B cell (primary cell): ENCODE data around the gene URM1. TPM values are rescaled to one million over a fixed set of nuclear protein-coding genes. Genes with fewer than 3 reads are reported as not detected.

ENCODE experiments used
- ATAC-seq: fragments of 200-7000 bp; cut with Tn5 transposase; one replicate; pipeline ENCODE4 v1.10.0; 2021; ENCODE audit warnings: low read depth, mild to moderate bottlenecking, moderate number of reproducible peaks, moderate library complexity
- CTCF ChIA-PET: fragments of 350-600 bp; sonication (Branson Sonifier 250); formaldehyde crosslinking; loops from one replicate; lab custom pipeline; 2021; ENCODE audit warnings: antibody characterized with exemption, inconsistent platforms; lab: Charles Lee
- POLR2A ChIA-PET: fragments of 350-600 bp; sonication (Branson Sonifier 250); formaldehyde crosslinking; loops from one replicate; lab custom pipeline; 2021; ENCODE audit warnings: antibody characterized with exemption; lab: Charles Lee
- DNase-seq: peaks from one replicate; pipeline ENCODE4 v3.0.0; 2013
- H2AFZ ChIP-seq: 2 replicates; pipeline ENCODE4 v1.6.1; 2012; ENCODE audit warnings: mild to moderate bottlenecking, low read depth, low read length; ENCODE audit not compliant: insufficient read depth, poor library complexity, severe bottlenecking
- H3K27ac ChIP-seq, 2 donors: 1 replicate in 1 of 2; 2 replicates in 1 of 2; pipeline ENCODE4 v1.5.1; 2012 to 2013; ENCODE audit warnings: low read length in 2 of 2, mild to moderate bottlenecking in 2 of 2, moderate library complexity in 1 of 2
- H3K27me3 ChIP-seq, 4 experiments: fragments of 200-600 bp in 1 of 4; sonication (generic) in 1 of 4; replicated peaks in 1 of 4; 1 replicate in 2 of 4; 2 replicates in 2 of 4; pipeline versions ENCODE4 v1.6.1 to v1.7.0; 2013 to 2016; ENCODE audit warnings: low read length in 3 of 4, mild to moderate bottlenecking in 2 of 4, mixed read lengths in 1 of 4, moderate library complexity in 1 of 4; ENCODE audit not compliant: insufficient read depth in 4 of 4, control insufficient read depth in 3 of 4; ENCODE audit errors: control extremely low read depth in 1 of 4
- H3K36me3 ChIP-seq, 2 experiments: replicated peaks in 1 of 2; 1 replicate in 1 of 2; 2 replicates in 1 of 2; pipeline versions ENCODE4 v1.6.1 to v1.7.1; 2013; ENCODE audit warnings: low read length in 1 of 2; ENCODE audit not compliant: insufficient read depth in 2 of 2, control insufficient read depth in 1 of 2; ENCODE audit errors: control extremely low read depth in 1 of 2, extremely low read depth in 1 of 2
- H3K4me1 ChIP-seq, 2 donors: fragments of 200-600 bp in 1 of 2; sonication (generic) in 1 of 2; 1 replicate in 1 of 2; 2 replicates in 1 of 2; pipeline versions ENCODE4 v1.5.1 to v1.6.1; 2013 to 2017; ENCODE audit warnings: low read length in 2 of 2; ENCODE audit not compliant: control insufficient read depth in 2 of 2, insufficient read depth in 2 of 2
- H3K4me2 ChIP-seq: replicated peaks from 2 replicates; pipeline ENCODE3; 2012; ENCODE audit warnings: mild to moderate bottlenecking, low read depth, low read length; ENCODE audit not compliant: poor library complexity, severe bottlenecking
- H3K4me3 ChIP-seq, 5 experiments: fragments of 200-600 bp in 1 of 5; sonication (generic) in 1 of 5; 1 replicate in 3 of 5; 2 replicates in 2 of 5; pipeline versions ENCODE4 v1.5.1 to v1.7.0; 2011 to 2016; ENCODE audit warnings: low read length in 4 of 5, mild to moderate bottlenecking in 4 of 5, low read depth in 2 of 5, control low read depth in 1 of 5, moderate library complexity in 1 of 5; ENCODE audit not compliant: insufficient read depth in 1 of 5; ENCODE audit errors: control extremely low read depth in 1 of 5, extremely low read depth in 1 of 5
- H3K79me2 ChIP-seq: fragments of 200-600 bp; sonication (generic); one replicate; pipeline ENCODE4 v1.6.0; 2016; ENCODE audit warnings: low read length; ENCODE audit not compliant: control insufficient read depth, insufficient read depth
- H3K9ac ChIP-seq: fragments of 200-600 bp; sonication (generic); 2 replicates; pipeline ENCODE4 v1.6.1; 2017; ENCODE audit warnings: mild to moderate bottlenecking, low read length, moderate library complexity
- H3K9me3 ChIP-seq, 3 donors: one replicate each; pipeline versions ENCODE4 v1.6.1 to v1.7.1; 2013; ENCODE audit warnings: low read length in 2 of 3; ENCODE audit not compliant: control insufficient read depth in 2 of 3, insufficient read depth in 1 of 3; ENCODE audit errors: control extremely low read depth in 1 of 3
- H4K20me1 ChIP-seq: 2 replicates; pipeline ENCODE4 v1.6.0; 2012; ENCODE audit warnings: mild to moderate bottlenecking, low read length; ENCODE audit not compliant: insufficient read depth, control insufficient read depth, poor library complexity, severe bottlenecking
- H3K27ac Mint-ChIP-seq: one replicate; pipeline ENCODE4 v1.8.0; 2021; ENCODE audit warnings: mixed read lengths
- H3K27me3 Mint-ChIP-seq: one replicate; pipeline ENCODE4 v1.8.0; 2021; ENCODE audit warnings: mixed read lengths
- H3K4me1 Mint-ChIP-seq: one replicate; pipeline ENCODE4 v1.8.0; 2021; ENCODE audit warnings: mixed read lengths
- H3K4me3 Mint-ChIP-seq: one replicate; pipeline ENCODE4 v1.8.0; 2021; ENCODE audit warnings: mixed read lengths
- H3K9me3 Mint-ChIP-seq: one replicate; pipeline ENCODE4 v1.8.0; 2022; ENCODE audit warnings: mixed read lengths; ENCODE audit not compliant: insufficient read depth
- EZH2 ChIP-seq: IDR thresholded peaks from 2 replicates; pipeline ENCODE4 v1.6.1; 2012; ENCODE audit warnings: borderline replicate concordance, low read depth, mild to moderate bottlenecking, moderate library complexity, low read length; ENCODE audit not compliant: insufficient read depth, poor library complexity, severe bottlenecking
- WGBS: methylation state at CpG from one replicate; pipeline ENCODE4 v1.1.5; 2013; ENCODE audit warnings: missing lambda C conversion rate; ENCODE audit not compliant: insufficient coverage; 5-methylcytosine and 5-hydroxymethylcytosine counted together
- intact Hi-C: fragments of 100-400 bp; cut with micrococcal nuclease; formaldehyde crosslinking; loops from one replicate; pipeline ENCODE4 v1.10.0; 2022
- polyA plus RNA-seq: library from polyadenylated mRNA; depleted of rRNA; stranded (reverse); fragments of >200 nt; gene quantifications from 2 replicates; pipeline ENCODE4 v1.2.3, GENCODE V29; 2012
- total RNA-seq, 2 donors: library from RNA; stranded (reverse); fragments of 120-200 nt in 1 of 2; gene quantifications; 1 replicate in 1 of 2; 2 replicates in 1 of 2; pipeline versions ENCODE4 v1.2.3 to v1.2.4, GENCODE V29; 2013 to 2022
- TF ChIP-seq, protein P1 (sequence below): fragments of 200-600 bp; IDR thresholded peaks from one replicate; pipeline ENCODE4 v1.8.0; 2022; ENCODE audit warnings: antibody characterized with exemption, mild to moderate bottlenecking

The URM1 gene
- total and polyA plus RNA-seq, 2 donors (not counting 1 experiment from before 2014, with no cell fraction given) = 40.3 to 43.8 TPM

- H3K4me3 ChIP-seq = no peak overlapping the region
- peaks cover 9% of the 10 kb centered on the region for H3K4me1 Mint-ChIP-seq
- H3K9ac ChIP-seq = no peak overlapping the region
- TF ChIP-seq, protein P1, sequence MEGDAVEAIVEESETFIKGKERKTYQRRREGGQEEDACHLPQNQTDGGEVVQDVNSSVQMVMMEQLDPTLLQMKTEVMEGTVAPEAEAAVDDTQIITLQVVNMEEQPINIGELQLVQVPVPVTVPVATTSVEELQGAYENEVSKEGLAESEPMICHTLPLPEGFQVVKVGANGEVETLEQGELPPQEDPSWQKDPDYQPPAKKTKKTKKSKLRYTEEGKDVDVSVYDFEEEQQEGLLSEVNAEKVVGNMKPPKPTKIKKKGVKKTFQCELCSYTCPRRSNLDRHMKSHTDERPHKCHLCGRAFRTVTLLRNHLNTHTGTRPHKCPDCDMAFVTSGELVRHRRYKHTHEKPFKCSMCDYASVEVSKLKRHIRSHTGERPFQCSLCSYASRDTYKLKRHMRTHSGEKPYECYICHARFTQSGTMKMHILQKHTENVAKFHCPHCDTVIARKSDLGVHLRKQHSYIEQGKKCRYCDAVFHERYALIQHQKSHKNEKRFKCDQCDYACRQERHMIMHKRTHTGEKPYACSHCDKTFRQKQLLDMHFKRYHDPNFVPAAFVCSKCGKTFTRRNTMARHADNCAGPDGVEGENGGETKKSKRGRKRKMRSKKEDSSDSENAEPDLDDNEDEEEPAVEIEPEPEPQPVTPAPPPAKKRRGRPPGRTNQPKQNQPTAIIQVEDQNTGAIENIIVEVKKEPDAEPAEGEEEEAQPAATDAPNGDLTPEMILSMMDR = no peak
- no peak for TF ChIP-seq EZH2
- 92% methylated on average over 4 of the region's 4 CpGs for WGBS
- ChIA-PET CTCF (interaction anchor here (1.0 to 1.3 kb wide), 2 partner anchors 18 to 49 kb away, joined by 4 to 5 read pairs; no protein-coding TSS in a partner anchor), POLR2A (no interaction called here)
- H4K20me1 ChIP-seq = no peaks in the 10 kb centered on the region
- intact Hi-C loops = loop anchor here (5.0 kb wide), 2 partner anchors 92 to 217 kb away; partner anchors contain the start of gene PTGES2
- H3K4me2 ChIP-seq = no peak overlapping the region
- no peaks in the 10 kb centered on the region for H3K9me3 Mint-ChIP-seq
- no peak overlapping the region for H3K27ac ChIP-seq
- H3K27me3 ChIP-seq = no peaks in the 10 kb centered on the region
- peaks cover 0 to 22% of the 10 kb centered on the region in 2 experiments for H3K36me3 ChIP-seq
- H3K27me3 Mint-ChIP-seq = no peaks in the 10 kb centered on the region
- DNase-seq (no peak), ATAC-seq (no peak)
- H3K79me2 ChIP-seq = peaks cover 5% of the 10 kb centered on the region
- no peak overlapping the region for H3K27ac Mint-ChIP-seq
- H3K4me3 Mint-ChIP-seq = no peak overlapping the region
- H3K9me3 ChIP-seq = no peaks in the 10 kb centered on the region
- no peak overlapping the region for H2AFZ ChIP-seq
- H3K4me1 ChIP-seq = peaks cover 11 to 15% of the 10 kb centered on the region in 2 donors
These were observed 27.3 kb upstream of the URM1 start for GRCh38 chr9:128343855-128344254.

DNA sequence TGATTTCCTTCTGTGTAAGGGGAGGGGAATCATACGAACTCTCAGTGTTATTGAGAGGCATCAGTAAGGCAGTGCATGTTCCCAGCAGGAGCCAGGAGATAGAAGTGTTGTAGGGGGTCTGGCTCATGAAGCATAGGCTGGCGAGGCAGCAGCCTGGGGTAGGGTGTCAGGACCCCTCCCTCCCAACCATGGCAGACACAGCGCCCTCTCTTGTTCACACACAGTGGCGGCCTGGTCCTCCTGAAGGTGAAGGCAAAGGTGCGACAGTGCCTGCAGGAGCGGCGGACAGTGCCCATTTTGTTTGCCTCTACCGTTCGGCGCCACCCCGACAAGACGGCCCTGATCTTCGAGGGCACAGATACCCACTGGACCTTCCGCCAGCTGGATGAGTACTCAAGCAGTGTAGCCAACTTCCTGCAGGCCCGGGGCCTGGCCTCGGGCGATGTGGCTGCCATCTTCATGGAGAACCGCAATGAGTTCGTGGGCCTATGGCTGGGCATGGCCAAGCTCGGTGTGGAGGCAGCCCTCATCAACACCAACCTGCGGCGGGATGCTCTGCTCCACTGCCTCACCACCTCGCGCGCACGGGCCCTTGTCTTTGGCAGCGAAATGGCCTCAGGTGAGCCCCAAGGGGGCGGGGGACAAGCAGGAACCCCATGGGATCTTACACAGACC is 26.1 kb upstream of the URM1 start:
- no peak overlapping the region for H3K4me3 Mint-ChIP-seq
- Histone ChIP-seq H3K9me3 (no peaks in the 10 kb centered on the region), H3K36me3 (peaks cover 0 to 32% of the 10 kb centered on the region in 2 experiments), H3K79me2 (peaks cover 5% of the 10 kb centered on the region), H4K20me1 (no peaks in the 10 kb centered on the region), H3K27me3 (no peaks in the 10 kb centered on the region), H3K9ac (no peak overlapping the region), H2AFZ (no peak overlapping the region), H3K4me3 (no peak overlapping the region), H3K4me2 (no peak overlapping the region), H3K4me1 (peaks cover 7 to 9% of the 10 kb centered on the region in 2 donors), H3K27ac (no peak overlapping the region)
- H3K27me3 Mint-ChIP-seq = no peaks in the 10 kb centered on the region
- H3K4me1 Mint-ChIP-seq = peaks cover 5% of the 10 kb centered on the region
- intact Hi-C loops = loop anchor here (5.0 kb wide), 2 partner anchors 93 to 218 kb away; partner anchors contain the start of gene PTGES2
- WGBS = 97% methylated on average over 22 of the region's 28 CpGs
- CTCF ChIA-PET = interaction anchor here (1.0 to 1.3 kb wide), 2 partner anchors 17 to 50 kb away, joined by 4 to 5 read pairs; no protein-coding TSS in a partner anchor
- H3K9me3 Mint-ChIP-seq = no peaks in the 10 kb centered on the region
- no peak for TF ChIP-seq EZH2
- TF ChIP-seq, protein P1 = no peak
- POLR2A ChIA-PET = no interaction called here
- no peak overlapping the region for H3K27ac Mint-ChIP-seq
- ATAC-seq = no peak
- no peak for DNase-seq
